ENCODE measurements around the gene PATL2. TPM values are rescaled to one million over a fixed set of nuclear protein-coding genes. Genes with fewer than 3 reads are reported as not detected.
"Not testable (repeated sequence)": the region's sequence is repeated elsewhere in the genome, so short reads cannot be mapped to it uniquely, and the experiment has no call there.

The PATL2 gene
- total RNA-seq, 4 donors from 2014 or later: 0.28 to 2.0 (median 2.0) TPM; not detected in 1

DNA sequence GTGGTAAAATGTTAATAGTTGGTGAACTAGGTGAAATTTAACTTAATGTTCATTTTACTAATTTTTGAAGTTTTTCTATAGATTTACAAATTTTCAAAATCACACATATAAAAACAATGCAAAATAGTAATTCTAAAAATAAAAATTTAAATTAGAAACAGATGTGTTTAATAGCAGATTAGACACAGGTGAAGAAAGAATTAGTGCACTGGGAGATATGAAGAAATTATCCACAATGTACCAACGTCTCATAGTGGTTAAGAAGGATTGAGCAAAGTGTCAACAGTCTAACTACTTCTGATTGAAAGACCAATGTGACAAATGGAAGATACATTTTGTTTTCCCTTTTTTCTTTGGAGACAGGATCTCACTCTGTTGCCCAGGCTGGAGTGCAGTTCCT lies 74.1 kb downstream of the PATL2 start:
- no peak overlapping the region for H3K27ac ChIP-seq
- no peaks in the 10 kb centered on the region for H3K9me3 ChIP-seq
- no peak overlapping the region for H3K4me3 ChIP-seq
- no peaks in the 10 kb centered on the region for H3K36me3 ChIP-seq
- no peak for TF ChIP-seq POLR2A (IDR thresholded peaks at IDR 0.05)
- TF ChIP-seq CTCF (IDR thresholded peaks at IDR 0.05): no peak
- no peaks in the 10 kb centered on the region for H3K4me1 ChIP-seq
- H3K27me3 ChIP-seq: no peaks in the 10 kb centered on the region
- intact Hi-C loops (cut with DNase I; ENCODE audit: low total_unique reads): no loop called here
- no peak for DNase-seq

DNA sequence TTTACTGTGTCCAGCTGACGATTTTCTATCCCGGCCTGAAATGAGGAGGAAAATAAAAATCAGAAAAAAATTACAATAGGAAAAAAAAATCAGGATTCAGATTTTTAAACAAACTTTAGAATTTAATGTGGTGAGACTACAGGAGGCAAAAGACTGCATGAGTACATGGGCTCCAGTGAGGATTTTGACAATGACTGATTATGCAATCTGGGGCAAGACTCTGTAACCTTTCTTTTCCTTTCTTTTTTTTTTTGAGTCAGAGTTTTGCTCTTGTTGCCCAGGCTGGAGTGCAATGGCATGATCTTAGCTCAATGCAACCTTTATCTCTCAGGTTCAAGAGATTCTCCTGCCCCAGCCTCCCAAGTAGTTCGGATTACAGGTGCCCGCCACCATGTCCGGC lies 77.5 kb downstream of the PATL2 start:
- intact Hi-C loops (cut with DNase I; ENCODE audit: low total_unique reads): no loop called here
- H3K36me3 ChIP-seq: no peaks in the 10 kb centered on the region
- DNase-seq: no peak
- H3K4me3 ChIP-seq: no peak overlapping the region
- H3K4me1 ChIP-seq: no peaks in the 10 kb centered on the region
- TF ChIP-seq CTCF (IDR thresholded peaks at IDR 0.05) (no peak), POLR2A (IDR thresholded peaks at IDR 0.05) (no peak)
- H3K27ac ChIP-seq: no peak overlapping the region
- H3K9me3 ChIP-seq: no peaks in the 10 kb centered on the region
- H3K27me3 ChIP-seq: no peaks in the 10 kb centered on the region

DNA sequence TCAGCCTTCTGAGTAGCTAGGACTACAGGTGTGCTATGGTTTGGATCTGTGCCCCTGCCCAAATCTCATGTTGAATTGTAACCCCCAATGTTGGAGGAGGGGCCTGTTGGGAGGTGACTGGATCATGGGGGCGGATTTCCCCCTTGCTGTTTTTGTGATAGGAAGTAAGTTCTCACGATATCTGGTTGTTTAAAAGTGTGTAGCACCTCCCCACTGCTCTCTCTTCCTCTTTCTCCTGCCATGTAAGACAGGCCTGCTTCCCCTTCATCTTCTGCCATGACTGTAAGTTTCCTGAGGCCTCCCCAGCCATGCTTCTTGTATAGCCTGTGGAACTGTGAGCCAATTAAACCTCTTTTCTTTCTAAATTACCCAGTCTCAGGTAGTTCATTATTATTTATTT lies 85.8 kb downstream of the PATL2 start:
- intact Hi-C loops (cut with DNase I; ENCODE audit: low total_unique reads): loop anchor here (10.0 kb wide), 1 partner anchor 60 kb away; no protein-coding TSS in a partner anchor
- not testable (repeated sequence) for H3K9me3 ChIP-seq, H3K27me3 ChIP-seq, H3K4me1 ChIP-seq, H3K36me3 ChIP-seq, H3K4me3 ChIP-seq, H3K27ac ChIP-seq, DNase-seq

- DNase-seq: no peak
- no peaks in the 10 kb centered on the region for H3K9me3 ChIP-seq
- H3K27me3 ChIP-seq: no peaks in the 10 kb centered on the region
- H3K36me3 ChIP-seq: no peaks in the 10 kb centered on the region
- no peak overlapping the region for H3K27ac ChIP-seq
- intact Hi-C loops (cut with DNase I; ENCODE audit: low total_unique reads): loop anchor here (10.0 kb wide), 1 partner anchor 62 kb away; no protein-coding TSS in a partner anchor
- no peak overlapping the region for H3K4me3 ChIP-seq
- no peaks in the 10 kb centered on the region for H3K4me1 ChIP-seq
- TF ChIP-seq POLR2A (IDR thresholded peaks at IDR 0.05): no peak
- no peak for TF ChIP-seq CTCF (IDR thresholded peaks at IDR 0.05)
These were observed 87.9 kb downstream of the PATL2 start for GRCh38 chr15:44623178-44623577.

DNA sequence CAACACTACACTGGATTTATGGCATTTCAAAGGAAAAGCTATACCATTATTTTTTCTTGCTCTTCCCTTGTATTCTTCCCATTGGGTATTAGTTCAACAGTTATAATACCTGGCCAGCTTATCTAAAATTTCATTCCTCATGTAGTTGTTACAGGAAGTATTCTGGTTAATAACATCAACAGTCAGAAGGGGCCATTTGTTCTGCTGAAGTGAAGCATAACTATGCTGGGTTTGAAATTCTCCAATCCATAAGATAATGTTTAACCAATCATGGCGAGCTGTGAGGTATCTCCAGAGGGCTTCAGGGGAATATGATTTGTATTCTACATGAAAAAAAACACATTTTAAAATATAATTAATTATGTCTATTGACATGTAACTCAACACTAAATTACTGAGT lies 91.0 kb downstream of the PATL2 start:
- Histone ChIP-seq H3K4me3 (no peak overlapping the region), H3K9me3 (no peaks in the 10 kb centered on the region), H3K27ac (no peak overlapping the region), H3K4me1 (no peaks in the 10 kb centered on the region), H3K36me3 (no peaks in the 10 kb centered on the region), H3K27me3 (no peaks in the 10 kb centered on the region)
- intact Hi-C loops (cut with DNase I; ENCODE audit: low total_unique reads): loop anchor here (10.0 kb wide), 1 partner anchor 65 kb away; no protein-coding TSS in a partner anchor
- no peak for DNase-seq
- TF ChIP-seq CTCF (IDR thresholded peaks at IDR 0.05) (no peak), POLR2A (IDR thresholded peaks at IDR 0.05) (no peak)

- Histone ChIP-seq H3K27ac (no peak overlapping the region), H3K4me1 (no peaks in the 10 kb centered on the region), H3K9me3 (no peaks in the 10 kb centered on the region), H3K27me3 (no peaks in the 10 kb centered on the region), H3K4me3 (no peak overlapping the region), H3K36me3 (no peaks in the 10 kb centered on the region)
- TF ChIP-seq CTCF (IDR thresholded peaks at IDR 0.05): no peak
- TF ChIP-seq POLR2A (IDR thresholded peaks at IDR 0.05): no peak
- DNase-seq: no peak
- intact Hi-C loops (cut with DNase I; ENCODE audit: low total_unique reads): no loop called here
These were observed 94.1 kb downstream of the PATL2 start for GRCh38 chr15:44616974-44617373.
